GM18873 (cell line): Measurements from ENCODE around the gene BAIAP2L2.

Source experiments
- ATAC-seq: cut with Tn5 transposase; IDR thresholded peaks from one replicate; pipeline ENCODE4 v1.9.1; 2021; ENCODE audit warnings: mild to moderate bottlenecking, moderate library complexity, moderate number of reproducible peaks; ENCODE audit not compliant: unreplicated experiment, low FRiP score

The BAIAP2L2 gene

DNA sequence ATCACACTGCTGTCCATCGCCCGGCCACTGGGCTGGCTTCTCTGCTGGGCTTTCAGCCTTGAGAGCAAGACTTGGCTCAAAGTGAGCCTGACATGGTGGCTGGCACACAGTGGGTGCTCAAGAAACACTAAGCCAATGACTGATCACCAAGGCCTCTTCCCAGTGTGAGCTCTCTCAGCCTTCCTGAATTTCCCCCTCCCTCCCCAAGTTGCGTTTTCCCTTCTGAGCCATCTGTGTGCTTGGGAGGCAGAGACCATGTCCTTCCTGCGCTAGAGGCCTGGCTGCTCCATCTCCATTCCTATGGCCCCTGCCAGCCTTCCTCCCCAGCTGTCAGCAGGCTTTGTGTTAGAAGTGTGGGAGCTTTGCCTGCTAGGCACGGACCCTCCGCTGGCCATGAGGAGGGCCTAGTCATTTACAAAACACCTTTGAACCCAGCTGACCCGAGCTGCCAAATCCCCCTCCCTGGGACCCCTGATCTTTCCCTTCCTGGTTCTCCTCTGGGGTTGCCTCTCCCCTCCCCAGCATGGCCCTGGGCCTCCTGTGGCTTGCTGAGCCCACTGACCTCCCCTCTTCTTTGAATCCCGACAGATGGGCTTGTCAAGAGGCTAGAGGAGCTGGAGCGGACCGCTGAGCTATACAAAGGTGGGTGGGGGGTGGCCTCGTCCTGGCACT, 40.1 kb downstream of the BAIAP2L2 start:
- no peak for ATAC-seq

DNA sequence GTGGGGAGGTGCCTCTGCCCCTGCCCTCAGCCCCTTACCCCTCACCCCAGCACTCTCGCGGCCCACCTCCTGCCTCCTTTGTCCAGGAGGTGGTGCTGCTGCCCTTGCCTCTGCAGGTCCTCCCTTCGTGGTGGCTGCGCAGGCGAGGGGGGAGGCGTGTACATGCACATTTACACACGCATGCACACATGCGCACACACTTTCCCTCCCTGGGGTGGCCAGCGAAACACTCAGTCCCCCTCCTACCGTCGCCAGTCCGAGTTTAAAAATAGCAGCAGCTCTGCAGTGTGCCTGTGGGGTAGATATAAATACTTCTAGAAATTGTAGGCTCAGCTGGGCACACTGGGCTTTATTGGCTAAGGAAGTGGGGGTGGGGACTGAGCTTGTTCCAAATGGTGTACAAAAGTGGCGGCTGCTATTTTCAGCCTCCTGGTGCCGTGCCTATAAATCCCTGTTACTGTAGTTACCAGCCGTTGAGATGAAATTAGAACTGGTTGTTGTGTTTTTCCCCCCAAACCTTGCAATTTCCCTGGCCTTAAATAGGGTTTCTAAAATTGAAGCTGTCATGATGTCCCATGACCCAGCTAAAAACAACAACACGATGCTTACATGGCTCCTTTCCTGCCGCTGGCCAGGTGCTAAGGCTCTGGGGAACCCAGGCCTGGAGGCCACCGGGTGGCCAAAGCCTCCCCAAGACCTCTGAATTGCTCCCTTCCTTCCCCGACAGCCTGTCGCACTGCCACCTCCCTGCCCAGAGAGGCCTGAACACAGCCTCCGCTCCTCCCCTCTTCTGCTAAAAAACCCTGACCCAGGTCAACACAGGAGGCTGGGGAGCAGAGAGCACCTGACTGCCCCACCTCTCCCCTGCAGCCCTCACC, 40.9 kb downstream of the BAIAP2L2 start:
- ATAC-seq: no peak

DNA sequence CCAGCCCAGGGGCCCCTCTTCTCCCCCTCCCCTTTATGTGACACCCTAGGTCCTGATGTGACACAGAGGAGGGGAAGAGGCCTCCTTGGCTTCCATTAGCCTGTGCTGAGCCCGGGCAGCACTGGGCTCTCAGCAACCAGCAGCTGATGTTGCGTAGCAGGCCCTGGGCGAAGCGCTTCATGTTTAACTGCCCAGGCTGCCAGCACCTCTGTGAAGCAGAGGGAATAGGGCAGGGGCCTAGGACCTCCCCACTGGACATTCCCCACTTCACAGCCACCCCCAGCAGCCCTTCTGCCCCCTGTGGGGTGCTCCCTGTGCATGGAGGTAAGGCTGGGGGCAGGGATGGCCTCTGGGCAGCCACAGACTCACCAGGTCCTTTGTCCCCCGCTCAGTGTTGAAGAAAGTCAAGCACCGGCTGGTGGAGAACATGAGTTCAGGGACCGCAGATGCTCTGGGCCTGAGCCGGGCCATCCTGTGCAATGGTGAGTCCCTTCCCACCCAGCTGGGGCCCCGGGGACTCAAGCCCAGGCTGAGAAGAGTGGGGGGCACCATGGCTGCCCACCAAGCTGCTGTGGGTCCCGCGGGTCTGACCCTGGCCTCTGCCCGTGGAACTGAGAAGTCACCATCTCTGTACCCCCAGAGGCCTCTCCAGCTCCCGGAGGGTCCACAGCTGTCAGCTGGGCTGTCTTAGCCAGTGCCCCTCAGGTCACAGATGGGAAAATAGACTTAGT, 41.7 kb downstream of the BAIAP2L2 start:
- ATAC-seq: no peak

DNA sequence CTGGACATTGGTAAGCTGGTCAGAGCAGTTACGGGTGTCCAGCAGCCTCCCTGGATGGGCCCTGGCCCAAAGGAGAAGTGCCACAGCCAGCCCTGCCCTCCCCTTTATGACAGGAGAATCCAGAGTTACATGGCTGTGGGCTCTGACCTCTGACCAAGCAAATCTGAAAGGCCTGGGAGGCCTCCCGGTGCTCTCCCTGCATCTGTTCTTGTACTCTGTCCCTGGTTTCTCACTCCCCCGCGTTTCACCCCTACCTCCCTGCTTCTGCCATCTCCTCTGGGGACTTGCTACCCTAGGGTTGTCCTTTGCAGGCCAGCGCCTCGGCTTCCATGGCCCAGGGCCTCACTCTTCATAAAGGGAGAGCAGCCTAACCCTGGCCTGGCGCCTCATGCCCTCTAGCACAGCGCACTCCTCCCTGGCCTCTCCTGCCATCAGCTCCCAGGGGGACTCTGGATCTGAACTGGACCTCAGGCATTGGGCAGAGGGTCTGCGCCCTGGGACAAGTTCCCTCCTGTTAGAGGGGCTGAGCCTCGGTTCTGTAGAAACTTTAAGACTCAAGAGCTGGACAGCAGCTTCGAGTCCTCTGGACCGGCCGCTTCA, 42.6 kb downstream of the BAIAP2L2 start:
- no peak for ATAC-seq

DNA sequence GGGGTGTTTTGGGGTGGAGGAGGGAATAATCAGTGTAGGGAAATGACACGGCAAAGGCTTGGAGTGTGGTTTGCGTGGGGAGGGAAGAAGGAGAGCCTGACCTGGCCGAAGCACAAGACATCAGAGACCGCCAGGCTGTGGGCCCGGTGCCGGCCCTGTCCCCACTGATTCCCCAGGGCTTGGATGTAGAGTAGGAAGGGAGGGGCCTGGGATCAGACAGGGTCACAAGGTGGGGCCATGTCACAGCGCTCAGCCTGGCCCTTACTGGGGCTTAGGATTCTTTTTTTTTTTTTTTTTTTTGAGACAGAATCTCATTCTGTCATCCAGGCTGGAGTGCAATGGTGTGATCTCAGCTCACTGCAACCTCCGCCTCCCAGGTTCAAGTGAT, 43.5 kb downstream of the BAIAP2L2 start:
- no peak for ATAC-seq

DNA sequence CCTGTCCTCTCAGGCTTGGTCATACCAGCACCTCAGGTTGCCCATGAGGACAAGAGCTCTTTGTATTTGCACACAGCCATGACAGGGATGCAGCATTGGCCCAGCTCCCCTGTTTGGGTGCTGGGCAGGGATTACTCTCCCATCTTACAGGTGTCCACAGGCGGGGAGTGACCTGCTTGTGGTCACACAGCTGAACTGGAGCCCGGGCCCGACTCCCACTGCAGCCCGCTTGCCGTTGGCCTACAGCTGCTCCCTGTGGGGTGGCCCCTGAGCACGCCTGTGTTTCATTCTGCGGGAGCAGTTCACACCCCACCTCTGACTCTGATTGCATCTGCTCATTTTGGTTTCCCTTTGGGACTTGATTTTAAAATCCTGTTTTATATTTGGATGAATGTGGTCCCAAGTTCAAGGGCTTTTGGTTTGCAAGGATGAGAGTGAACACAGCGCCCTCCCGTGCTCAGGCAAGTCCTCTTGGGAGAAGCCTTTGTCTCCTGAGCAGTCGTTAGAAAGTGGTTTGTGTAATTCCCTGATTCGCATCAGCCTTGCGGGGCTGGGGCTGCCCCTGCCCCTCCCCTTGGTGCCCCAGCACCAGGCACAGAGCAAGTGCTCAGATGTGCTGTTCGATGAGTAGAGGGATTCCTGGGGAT, 44.0 kb downstream of the BAIAP2L2 start:
- no peak for ATAC-seq

DNA sequence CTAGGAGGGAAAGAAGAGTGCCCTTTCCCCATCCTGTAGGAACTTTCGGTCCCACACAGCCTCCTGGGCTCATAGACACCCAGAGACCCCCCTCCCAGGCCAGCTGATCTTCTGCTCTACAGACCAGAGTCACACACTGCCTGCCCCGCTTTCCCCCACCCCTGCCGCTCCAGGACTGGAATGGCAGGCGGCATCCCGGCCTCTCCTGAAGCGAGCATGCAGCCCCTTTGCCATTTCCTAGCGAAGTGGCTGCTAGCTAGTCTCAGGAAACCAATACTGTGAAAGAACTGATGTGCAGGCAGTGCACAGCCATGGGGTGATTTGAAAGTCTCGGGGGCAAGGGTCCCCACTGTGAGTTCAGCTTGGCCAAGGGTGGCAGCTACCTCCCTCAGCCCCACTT, 44.9 kb downstream of the BAIAP2L2 start:
- no peak for ATAC-seq

DNA sequence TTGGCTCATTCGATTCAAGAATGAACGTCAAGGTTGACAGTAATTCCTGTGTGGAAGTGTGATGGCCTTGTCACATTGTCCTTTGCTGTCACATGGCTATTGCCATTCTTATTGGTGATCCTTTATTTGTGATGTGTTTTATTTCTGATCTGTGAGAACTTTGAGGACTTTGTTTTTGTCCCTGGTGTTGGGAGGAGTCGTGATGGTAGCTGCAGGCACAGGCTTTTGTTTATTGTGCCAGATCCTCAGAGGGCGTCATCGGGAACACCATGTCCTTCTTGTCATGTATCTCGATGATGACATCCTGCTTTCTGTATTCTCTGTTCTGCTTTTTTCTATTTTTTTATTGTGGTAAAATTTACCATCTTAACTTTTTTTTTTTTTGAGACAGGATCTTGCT, 47.7 kb downstream of the BAIAP2L2 start:
- no peak for ATAC-seq

DNA sequence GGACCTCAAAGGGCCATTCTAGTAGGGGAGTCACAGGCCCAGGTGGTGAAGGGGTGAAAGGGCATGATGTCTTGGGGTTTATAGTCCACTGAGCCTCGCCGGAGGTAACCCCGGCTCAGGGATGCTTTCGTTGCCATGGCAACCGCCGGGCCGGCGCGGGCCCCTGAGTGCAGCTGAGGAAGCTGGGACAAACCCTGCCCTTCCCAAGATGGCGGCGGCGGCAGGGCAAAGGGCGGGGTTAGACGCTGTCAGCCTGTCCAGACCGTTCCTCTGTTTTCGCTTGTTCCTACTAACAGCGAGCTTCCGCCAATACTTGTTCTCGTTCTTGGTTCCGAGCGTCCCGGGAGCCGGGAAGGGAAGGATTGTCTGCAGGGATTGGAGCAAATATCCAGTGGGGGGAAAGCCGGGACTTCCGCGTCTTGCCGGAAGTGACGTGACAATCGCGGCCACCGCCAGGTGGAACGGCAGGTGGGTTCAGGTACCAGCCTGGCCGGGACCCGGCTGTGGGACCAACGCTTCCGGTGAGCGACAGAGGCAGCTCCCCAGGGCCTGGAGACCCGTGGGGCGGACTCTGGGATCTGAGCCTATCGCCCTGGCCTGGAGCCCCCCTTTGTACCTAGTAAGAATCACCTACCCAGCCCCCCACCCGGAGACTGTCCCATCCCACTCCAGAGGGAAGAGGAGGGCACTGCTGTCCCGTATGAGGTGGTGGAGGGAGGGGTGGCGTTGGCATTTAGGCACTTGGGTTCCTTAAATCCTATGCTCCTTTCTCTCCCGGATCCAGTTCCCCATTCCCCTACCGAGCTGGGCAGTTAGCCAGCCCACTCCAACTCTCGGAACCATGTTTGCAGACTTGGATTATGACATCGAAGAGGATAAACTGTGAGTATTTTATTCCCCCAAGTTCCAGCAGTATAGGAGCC, 53.3 kb downstream of the BAIAP2L2 start, which contains the start of gene PICK1:
Gene PICK1, plus strand, starts transcription at position 436 of the 923 bp plus-strand sequence. Its CDS starts 406 bp downstream, at position 842.
- ATAC-seq: no peak

DNA sequence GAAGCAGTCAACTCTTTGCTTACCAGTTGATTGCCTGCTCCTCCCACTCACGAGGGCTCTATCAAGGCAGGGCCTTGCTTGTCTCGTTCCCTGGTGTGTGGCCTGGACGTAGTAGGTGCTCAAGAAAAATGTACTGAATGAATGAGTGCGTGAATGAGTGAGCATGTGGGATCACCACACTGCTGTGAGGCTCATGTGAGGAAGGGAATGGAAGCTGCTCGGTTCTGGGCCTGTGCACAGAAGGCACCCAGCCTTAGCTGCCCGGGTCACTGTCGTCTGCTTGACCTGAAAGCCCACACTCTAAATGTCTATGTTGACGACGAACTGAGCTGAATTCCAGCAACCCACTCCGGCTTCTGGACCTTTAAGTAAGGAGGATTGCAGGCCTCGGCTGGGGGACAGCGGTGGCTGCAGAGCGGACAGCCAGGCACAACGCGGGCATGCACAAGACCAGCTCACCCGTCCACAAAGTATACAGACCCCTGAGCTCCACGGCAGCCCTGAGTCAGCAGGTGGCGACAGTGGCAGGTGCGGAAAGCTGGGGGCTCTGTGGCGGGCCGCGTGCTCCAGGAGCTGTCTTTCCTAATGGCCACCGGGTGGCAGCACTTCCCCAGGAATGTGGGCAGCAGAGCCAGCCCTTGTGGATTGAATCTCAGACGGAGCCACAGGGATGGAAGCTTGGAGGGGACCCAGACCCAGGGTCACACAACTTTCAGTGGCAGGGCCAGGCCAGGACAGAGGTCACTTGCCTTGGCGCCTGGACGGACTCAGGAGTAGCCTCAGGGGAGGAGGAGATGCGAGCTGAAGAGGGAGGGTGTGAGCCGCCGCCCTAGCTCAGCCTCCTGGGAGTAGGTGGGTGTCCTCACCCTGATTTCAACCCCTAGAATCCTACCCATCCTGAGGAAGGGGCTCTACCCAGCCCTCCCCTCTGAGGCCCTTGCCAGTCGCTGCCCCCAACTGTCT, 58.3 kb downstream of the BAIAP2L2 start:
- no peak for ATAC-seq

DNA sequence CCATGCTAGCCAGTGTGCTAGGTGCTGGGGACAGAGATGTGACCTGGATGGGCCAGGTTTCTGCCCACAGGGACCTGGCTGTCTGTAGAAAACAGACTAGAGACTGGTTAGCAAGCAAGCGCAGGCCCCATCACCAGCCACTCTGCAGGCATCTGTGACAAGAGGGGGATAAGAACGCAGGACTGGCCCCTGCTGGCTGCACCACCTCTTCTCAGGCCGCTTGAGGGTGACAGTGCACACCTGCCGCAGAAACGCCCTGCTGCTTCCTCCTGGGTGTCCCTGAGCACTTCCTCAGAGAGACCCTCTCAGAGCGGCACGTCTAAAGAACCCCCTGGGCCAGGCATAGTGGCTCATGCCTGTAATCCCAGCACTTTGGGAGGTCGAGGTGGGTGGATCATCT, 59.2 kb downstream of the BAIAP2L2 start:
- ATAC-seq: no peak

DNA sequence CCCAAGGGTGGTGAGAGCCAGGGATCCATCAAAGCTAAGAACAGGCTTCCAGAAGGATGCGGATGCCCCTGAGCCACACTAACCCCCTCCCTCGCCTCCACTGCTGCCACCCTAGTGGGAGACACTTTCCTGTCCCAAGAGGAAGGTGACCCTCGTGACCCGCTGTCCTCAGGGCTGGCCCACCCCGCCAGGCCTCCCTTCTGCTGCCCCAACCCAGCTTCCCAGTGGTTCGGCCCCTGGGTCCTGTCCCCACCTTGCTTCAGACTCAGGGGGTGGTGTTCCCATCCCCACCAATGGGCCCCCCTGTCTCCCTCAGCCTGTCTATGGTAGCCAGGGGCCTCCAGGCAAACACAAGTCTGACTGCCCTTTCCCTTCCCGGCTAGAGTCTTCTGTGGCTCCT, 59.8 kb downstream of the BAIAP2L2 start:
- no peak for ATAC-seq

DNA sequence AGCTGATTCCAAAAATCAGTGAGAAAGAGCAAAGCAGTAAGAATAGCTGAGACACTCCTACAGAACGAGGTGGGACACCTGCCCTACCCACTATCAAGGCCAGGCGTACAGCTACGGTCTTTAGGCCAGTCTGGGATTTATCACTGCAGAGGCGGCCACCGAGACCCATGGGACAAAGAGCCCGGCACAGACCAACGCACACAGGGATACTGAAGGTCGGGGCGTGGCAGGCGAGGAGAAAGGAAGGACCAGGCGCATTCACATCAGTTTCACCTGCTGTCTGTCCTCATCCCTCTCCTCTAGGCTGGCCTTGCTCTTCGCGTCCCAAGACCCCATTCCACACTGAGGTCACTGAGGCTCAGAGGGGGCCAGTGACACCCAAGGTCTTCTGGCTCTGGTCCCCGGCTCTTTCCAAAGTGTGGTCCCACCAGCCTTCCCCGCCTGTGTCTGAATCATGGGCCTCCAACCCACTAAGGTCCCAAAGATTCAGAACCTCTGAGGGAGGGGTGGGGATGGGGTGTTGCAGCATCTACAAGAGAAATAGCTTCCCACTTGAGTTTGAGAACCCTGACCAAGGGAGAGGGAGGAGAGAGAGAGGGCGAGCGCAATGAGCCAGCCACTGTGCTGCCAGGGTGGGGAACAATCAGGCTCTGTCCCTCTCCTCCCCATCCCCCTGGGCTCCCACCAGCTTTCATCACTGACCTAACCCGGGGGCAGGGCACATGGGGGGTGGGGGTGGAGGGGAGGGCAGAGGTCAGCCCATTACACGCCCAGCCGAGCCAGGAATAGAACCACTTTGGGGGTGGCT, 60.5 kb downstream of the BAIAP2L2 start:
- no peak for ATAC-seq

DNA sequence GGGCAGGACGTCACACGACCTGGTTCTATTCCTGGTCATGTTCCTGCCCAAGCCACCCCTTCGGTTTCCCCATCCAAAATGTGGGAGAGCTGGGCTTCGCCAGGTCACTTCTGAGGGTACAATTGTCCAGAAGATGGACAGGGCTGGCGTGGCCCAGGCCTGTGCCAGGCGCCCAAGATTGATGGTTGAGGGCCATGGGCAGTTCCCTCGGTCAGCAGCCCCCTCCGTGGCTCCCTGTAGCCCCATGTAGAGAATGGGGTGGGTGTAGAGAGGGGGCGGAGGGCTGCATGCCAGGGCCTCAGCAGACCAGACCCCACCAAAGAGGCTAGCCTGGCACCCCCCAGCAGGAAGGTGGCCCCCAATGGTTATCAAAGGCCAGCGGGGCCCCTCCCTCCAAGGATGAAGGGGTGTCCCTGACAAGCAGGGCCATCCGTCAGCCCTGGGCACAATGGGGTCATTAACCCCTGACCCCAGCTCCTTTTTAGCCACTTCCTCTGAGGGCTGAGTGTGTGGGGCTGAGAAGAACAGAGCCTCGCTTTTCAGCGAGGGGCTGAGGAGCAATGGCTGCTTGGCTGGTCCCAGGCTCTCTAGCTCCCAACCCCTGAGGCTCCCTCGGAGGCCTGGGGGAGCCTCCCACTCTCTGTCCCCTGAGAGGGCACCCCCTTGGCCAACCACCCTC, 64.3 kb downstream of the BAIAP2L2 start:
- no peak for ATAC-seq

DNA sequence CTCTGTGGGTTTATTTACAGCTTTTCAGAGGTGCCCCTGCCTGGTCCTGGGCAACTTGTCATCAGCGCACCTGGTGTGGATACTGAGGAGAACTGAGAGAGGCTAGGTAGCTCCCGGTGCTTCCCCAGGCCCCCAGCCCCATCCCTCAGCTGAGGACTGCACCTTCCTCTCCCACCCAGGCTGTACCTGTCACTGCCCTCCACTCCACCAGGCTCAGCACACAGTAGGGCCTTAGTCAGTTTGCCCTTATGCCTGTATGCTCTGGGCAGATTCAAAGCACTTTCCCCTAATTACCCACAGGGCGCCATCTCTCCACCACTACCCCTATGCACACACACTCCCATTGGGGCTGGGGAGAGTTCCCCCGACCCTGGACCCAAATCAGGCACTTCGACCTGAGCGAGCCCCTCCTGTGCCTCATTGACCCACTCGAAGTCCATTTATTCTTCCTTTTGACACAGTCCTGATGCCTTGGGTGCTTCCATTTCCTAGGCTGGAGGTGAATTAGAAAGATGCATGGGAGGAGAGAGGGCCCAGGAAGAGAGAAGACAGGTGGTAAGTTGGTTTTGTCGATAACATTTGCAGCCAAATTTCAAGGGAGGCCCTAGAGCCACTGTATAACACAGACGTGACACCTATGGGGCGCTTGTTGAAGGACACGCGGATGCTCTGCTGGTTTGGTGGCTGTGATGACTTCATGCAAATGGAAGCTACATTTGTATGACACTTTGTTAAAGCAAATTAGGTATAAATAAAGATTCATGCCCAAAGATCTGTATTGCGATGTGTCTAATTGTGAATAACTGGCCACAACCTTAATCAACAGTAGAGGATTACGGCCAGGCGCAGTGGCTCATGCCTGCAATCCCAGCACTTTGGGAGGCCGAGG, 67.1 kb downstream of the BAIAP2L2 start:
- ATAC-seq: no peak

DNA sequence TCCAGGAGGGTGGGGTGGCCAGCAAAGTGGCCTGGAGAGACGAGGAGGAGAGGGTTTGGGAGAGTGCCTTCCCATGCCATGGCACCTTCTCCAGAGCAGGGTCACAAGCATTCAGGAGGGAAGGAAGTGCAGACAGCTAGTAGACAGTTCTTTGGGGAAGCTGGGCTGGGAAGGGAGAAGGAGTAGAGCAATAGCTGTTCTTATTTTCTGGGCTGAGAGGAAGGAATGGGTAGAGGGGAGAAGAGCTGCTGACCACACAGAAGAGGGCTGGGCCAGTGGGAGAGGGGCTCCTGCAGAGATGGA, 68.0 kb downstream of the BAIAP2L2 start:
- ATAC-seq: no peak
